Neural progenitor cell (in vitro differentiated cells): ENCODE measurements around the gene PPP6R3.

Experiments used
- CTCF ChIP-seq: fragments of 200-600 bp; sonication (generic); IDR thresholded peaks from 2 replicates; pipeline ENCODE4 v1.5.1; 2017; ENCODE audit warnings: antibody characterized with exemption, mild to moderate bottlenecking
- EZH2 ChIP-seq: fragments of 200-600 bp; sonication (generic); IDR thresholded peaks from 2 replicates; pipeline ENCODE4 v1.6.1; 2017; ENCODE audit warnings: antibody characterized with exemption, mild to moderate bottlenecking, moderate library complexity

- TF ChIP-seq CTCF (no peak), EZH2 (no peak)
Measured at GRCh38 chr11:68413591-68413999, 47.0 kb upstream of the PPP6R3 start.
